PC-9 (cell line): ENCODE data around the gene PCDHGA1.

ENCODE experiments used
- EZH2 ChIP-seq: fragments of 200-600 bp; sonication (generic); IDR thresholded peaks from 2 replicates; pipeline ENCODE4 v1.8.0; 2017; ENCODE audit warnings: antibody characterized with exemption, low read depth
- TF ChIP-seq, protein P1 (sequence below): fragments of 200-600 bp; sonication (generic); conservative IDR thresholded peaks from 2 replicates; pipeline ENCODE4 v1.6.1; 2017; ENCODE audit warnings: mixed run types, antibody characterized with exemption, mild to moderate bottlenecking, moderate library complexity

- TF ChIP-seq, protein P1, sequence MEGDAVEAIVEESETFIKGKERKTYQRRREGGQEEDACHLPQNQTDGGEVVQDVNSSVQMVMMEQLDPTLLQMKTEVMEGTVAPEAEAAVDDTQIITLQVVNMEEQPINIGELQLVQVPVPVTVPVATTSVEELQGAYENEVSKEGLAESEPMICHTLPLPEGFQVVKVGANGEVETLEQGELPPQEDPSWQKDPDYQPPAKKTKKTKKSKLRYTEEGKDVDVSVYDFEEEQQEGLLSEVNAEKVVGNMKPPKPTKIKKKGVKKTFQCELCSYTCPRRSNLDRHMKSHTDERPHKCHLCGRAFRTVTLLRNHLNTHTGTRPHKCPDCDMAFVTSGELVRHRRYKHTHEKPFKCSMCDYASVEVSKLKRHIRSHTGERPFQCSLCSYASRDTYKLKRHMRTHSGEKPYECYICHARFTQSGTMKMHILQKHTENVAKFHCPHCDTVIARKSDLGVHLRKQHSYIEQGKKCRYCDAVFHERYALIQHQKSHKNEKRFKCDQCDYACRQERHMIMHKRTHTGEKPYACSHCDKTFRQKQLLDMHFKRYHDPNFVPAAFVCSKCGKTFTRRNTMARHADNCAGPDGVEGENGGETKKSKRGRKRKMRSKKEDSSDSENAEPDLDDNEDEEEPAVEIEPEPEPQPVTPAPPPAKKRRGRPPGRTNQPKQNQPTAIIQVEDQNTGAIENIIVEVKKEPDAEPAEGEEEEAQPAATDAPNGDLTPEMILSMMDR: no peak
- no peak for TF ChIP-seq EZH2
Observed at GRCh38 chr5:141517880-141518617, 187.7 kb downstream of the PCDHGA1 start.
